WI38 (cell line): Measurements from ENCODE around the gene PFDN2.

Source experiments
- H3K4me3 ChIP-seq: 2 replicates; pipeline ENCODE4 v1.5.1; 2011; ENCODE audit warnings: low read depth, mild to moderate bottlenecking, control low read depth, low read length
- CTCF ChIP-seq: IDR thresholded peaks from 2 replicates; pipeline ENCODE4 v1.5.1; 2012; ENCODE audit warnings: low read depth, mild to moderate bottlenecking, control low read depth, low read length

The PFDN2 gene

DNA sequence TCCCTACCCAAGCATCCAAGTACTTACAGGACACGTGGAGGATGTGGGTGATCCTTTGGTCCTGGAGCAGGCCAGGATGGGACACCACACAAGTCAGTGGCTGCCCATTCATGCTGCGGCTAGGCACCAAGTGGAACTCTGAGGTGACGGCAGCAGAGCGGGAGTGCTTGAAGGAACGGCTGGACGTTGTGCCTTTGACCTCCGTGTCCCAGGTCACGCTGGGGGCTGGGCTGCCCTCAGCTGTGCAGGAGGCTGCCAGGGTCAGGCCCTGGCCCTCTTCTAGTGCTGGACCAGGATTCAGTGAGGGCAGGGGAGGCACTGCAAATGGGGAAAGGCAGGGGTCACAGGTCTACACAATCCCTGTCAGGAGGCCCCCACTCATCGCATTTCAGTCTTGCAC lies 40.4 kb downstream of the PFDN2 start:
- no peak for TF ChIP-seq CTCF
- no peak overlapping the region for H3K4me3 ChIP-seq

GRCh38 chr1:161076410-161076809 lies 41.4 kb downstream of the PFDN2 start:
- TF ChIP-seq CTCF, result no peak
- no peak overlapping the region for H3K4me3 ChIP-seq

DNA sequence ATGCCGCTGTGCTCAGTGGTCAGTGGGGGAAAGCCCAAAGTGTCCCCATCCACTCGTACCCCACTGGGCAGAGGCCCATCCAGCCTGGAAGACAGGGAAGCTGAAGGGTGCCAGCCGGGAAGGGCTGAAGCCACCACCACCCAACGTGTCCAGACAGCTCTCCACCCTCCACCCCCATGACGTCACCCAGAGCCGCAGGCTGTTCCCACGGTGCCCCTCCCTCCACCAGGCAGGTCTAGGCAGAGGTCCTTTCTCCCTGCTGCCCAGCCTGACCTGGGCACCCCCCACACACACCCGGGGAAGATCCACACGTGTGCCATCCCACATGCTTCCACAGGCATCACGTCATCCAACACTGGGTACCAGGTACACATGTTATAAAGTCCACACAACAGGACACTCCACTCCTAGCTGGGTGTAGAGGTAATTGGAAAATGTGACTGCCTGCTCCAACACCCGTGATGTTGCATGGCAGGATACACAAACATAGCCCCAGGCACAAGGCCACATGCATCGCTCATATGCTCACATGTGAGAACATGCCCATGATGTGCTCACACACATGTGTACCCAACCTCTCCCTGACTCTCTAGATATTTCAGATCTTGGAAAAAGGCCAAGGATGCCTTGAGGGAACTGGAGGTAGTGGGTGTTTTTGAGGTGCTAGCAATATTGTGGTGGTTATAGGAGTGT lies 43.0 kb downstream of the PFDN2 start:
- H3K4me3 ChIP-seq, result no peak overlapping the region
- TF ChIP-seq CTCF, result no peak

DNA sequence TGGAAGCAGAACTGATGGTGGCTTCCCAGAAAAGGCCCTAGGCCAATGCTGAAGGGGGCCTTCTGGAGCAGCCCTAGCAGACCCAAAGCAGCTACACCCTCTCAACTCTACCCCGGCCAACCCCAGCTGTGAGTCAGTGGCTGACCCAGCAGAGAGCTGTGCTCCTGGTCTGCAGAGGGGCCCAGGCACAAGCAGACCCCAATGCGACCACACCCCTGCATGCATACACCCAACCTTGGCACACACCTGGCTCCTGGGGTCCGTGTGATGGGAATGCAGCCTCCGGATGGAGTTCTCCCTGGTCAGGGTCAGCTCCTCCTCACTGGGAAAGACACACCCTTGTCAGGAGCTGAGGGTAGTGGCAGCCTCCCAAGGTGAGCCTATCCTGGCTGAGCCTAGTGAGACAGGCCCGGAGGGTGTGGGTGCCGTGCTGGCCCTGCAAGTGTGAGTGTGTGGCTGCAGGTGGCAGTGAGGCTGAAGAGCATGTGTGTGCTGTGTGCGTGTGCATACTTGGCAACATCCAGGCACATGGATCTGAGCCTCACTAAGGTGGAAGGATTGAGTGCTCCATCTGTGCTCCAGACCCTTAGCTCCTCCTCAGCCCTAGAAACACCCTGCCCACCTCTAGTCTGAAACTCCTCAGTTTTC lies 44.2 kb downstream of the PFDN2 start:
- no peak overlapping the region for H3K4me3 ChIP-seq
- no peak for TF ChIP-seq CTCF

- TF ChIP-seq CTCF, result no peak
- H3K4me3 ChIP-seq, result no peak overlapping the region
These were observed 44.9 kb downstream of the PFDN2 start for GRCh38 chr1:161072751-161073449.

GRCh38 chr1:161071886-161072371 lies 45.9 kb downstream of the PFDN2 start:
- no peak overlapping the region for H3K4me3 ChIP-seq
- peak; percentile 48 for TF ChIP-seq CTCF

GRCh38 chr1:161070761-161071160 lies 47.1 kb downstream of the PFDN2 start:
- H3K4me3 ChIP-seq, result no peak overlapping the region
- no peak for TF ChIP-seq CTCF
